Liver (tissue), 9 donors: ENCODE data around the gene KIN. TPM values are rescaled to one million over a fixed set of nuclear protein-coding genes. Genes with fewer than 3 reads are reported as not detected.

Experiments
- DNase-seq: peaks from one replicate; pipeline ENCODE4 v3.0.0-alpha.2; 2017; ENCODE audit warnings: low spot score
- H3K27ac ChIP-seq, 2 donors: one replicate each; pipeline ENCODE4 v1.7.0; 2013; ENCODE audit warnings: inconsistent platforms in 2 of 2, low read length in 2 of 2, control low read depth in 1 of 2, low read depth in 1 of 2, mild to moderate bottlenecking in 1 of 2
- H3K27me3 ChIP-seq, 4 donors: one replicate each; pipeline versions ENCODE4 v1.6.1 to v1.7.0; 2013; ENCODE audit warnings: low read length in 3 of 4, inconsistent platforms in 1 of 4, mild to moderate bottlenecking in 1 of 4, moderate library complexity in 1 of 4; ENCODE audit not compliant: control insufficient read depth in 4 of 4, insufficient read depth in 4 of 4
- H3K36me3 ChIP-seq, 4 donors: one replicate each; pipeline versions ENCODE4 v1.6.1 to v1.7.0; 2013; ENCODE audit warnings: low read length in 3 of 4, mild to moderate bottlenecking in 3 of 4, low read depth in 1 of 4, moderate library complexity in 1 of 4; ENCODE audit not compliant: control insufficient read depth in 4 of 4, insufficient read depth in 3 of 4
- H3K4me1 ChIP-seq, 4 donors: one replicate each; pipeline versions ENCODE4 v1.6.1 to v1.7.0; 2013; ENCODE audit warnings: low read length in 3 of 4, mild to moderate bottlenecking in 3 of 4, moderate library complexity in 1 of 4; ENCODE audit not compliant: control insufficient read depth in 4 of 4, insufficient read depth in 4 of 4
- H3K4me3 ChIP-seq, 3 donors: one replicate each; pipeline versions ENCODE4 v1.6.1 to v1.7.0; 2013; ENCODE audit warnings: low read length in 3 of 3, control low read depth in 1 of 3, low read depth in 1 of 3, mild to moderate bottlenecking in 1 of 3
- H3K9ac ChIP-seq, 2 donors: one replicate each; pipeline ENCODE4 v1.7.0; 2013; ENCODE audit warnings: low read length in 2 of 2, mild to moderate bottlenecking in 2 of 2, moderate library complexity in 2 of 2, control low read depth in 1 of 2, low read depth in 1 of 2
- H3K9me3 ChIP-seq, 4 donors: one replicate each; pipeline versions ENCODE4 v1.6.1 to v1.7.0; 2013; ENCODE audit warnings: low read length in 3 of 4; ENCODE audit not compliant: control insufficient read depth in 4 of 4
- ATF3 ChIP-seq: IDR thresholded peaks from 2 replicates; pipeline ENCODE4 v1.6.1; 2016; ENCODE audit warnings: antibody characterized with exemption
- CTCF ChIP-seq: fragments of 150-350 bp; IDR thresholded peaks from 2 replicates; pipeline ENCODE4 v1.5.1; 2017; ENCODE audit warnings: improper control_type of control experiment, low read depth, low read length; ENCODE audit not compliant: missing input control
- GABPA ChIP-seq, 2 donors: IDR thresholded peaks in 1 of 2; conservative IDR thresholded peaks in 1 of 2; 2 replicates each; pipeline ENCODE4 v1.6.1; 2016; ENCODE audit warnings: antibody characterized with exemption in 2 of 2, mild to moderate bottlenecking in 1 of 2, moderate library complexity in 1 of 2
- HNF4A ChIP-seq, 2 donors: conservative IDR thresholded peaks; 2 replicates each; pipeline ENCODE4 v1.6.1; 2016; ENCODE audit warnings: antibody characterized with exemption in 2 of 2, mild to moderate bottlenecking in 2 of 2
- HNF4G ChIP-seq: IDR thresholded peaks from 2 replicates; pipeline ENCODE4 v1.6.1; 2016; ENCODE audit warnings: antibody characterized with exemption
- JUND ChIP-seq, 2 donors: IDR thresholded peaks; 2 replicates each; pipeline ENCODE4 v1.6.1; 2016; ENCODE audit warnings: antibody characterized with exemption in 2 of 2
- MAX ChIP-seq: IDR thresholded peaks from 2 replicates; pipeline ENCODE4 v1.6.1; 2016; ENCODE audit warnings: antibody characterized with exemption
- NR2F2 ChIP-seq: IDR thresholded peaks from 2 replicates; pipeline ENCODE4 v1.6.1; 2016; ENCODE audit warnings: antibody characterized with exemption
- RAD21 ChIP-seq, 2 donors: IDR thresholded peaks; 2 replicates each; pipeline ENCODE4 v1.6.1; 2016; ENCODE audit warnings: antibody characterized with exemption in 2 of 2, mild to moderate bottlenecking in 2 of 2
- REST ChIP-seq: IDR thresholded peaks from 2 replicates; pipeline ENCODE4 v1.6.1; 2016; ENCODE audit warnings: antibody characterized with exemption, mild to moderate bottlenecking
- RXRA ChIP-seq, 2 donors: IDR thresholded peaks; 2 replicates each; pipeline ENCODE4 v1.6.1; 2017 to 2018; ENCODE audit warnings: antibody characterized with exemption in 2 of 2, mild to moderate bottlenecking in 1 of 2
- SP1 ChIP-seq: IDR thresholded peaks from 2 replicates; pipeline ENCODE4 v1.6.1; 2018; ENCODE audit warnings: antibody characterized with exemption, mild to moderate bottlenecking
- TAF1 ChIP-seq: conservative IDR thresholded peaks from 2 replicates; pipeline ENCODE4 v1.6.1; 2016; ENCODE audit warnings: antibody characterized with exemption, mild to moderate bottlenecking
- YY1 ChIP-seq: IDR thresholded peaks from 2 replicates; pipeline ENCODE4 v1.6.1; 2016; ENCODE audit warnings: antibody characterized with exemption, mild to moderate bottlenecking
- ZBTB33 ChIP-seq: IDR thresholded peaks from 2 replicates; pipeline ENCODE4 v1.6.1; 2016; ENCODE audit warnings: antibody characterized with exemption
- WGBS: extraction: QIAGEN DNeasy Blood & Tissue Kit; methylation state at CpG from one replicate; pipeline ENCODE4 v1.1.7; 2013; 5-methylcytosine and 5-hydroxymethylcytosine counted together
- polyA plus RNA-seq, 2 donors: library from polyadenylated mRNA; stranded (reverse) in 1 of 2; unstranded in 1 of 2; fragments of 200-250 nt in 1 of 2; fragments of >200 nt in 1 of 2; fragmentation: Nextera tagmentation in 1 of 2; extraction: Ambion mirVana in 1 of 2; gene quantifications; one replicate each; pipeline versions ENCODE4 v1.2.1 to v1.2.3, GENCODE V29; 2013 to 2015
- total RNA-seq, 2 donors: library from RNA; depleted of rRNA; stranded (reverse); fragments of >200 nt; gene quantifications; one replicate each; pipeline ENCODE4 v1.2.3, GENCODE V29; 2014
- donor health status: healthy.
- donor health status: healthy.
- donor health status: healthy.
- donor health status: healthy.
- donor health status: healthy.

The KIN gene
- total and polyA plus RNA-seq, 4 donors, result 2.4 to 3.8 (median 3.1) TPM

- Histone ChIP-seq H3K36me3 (peaks cover 17 to 63% (median 44%) of the 10 kb centered on the region in 4 donors), H3K4me1 (no peaks in the 10 kb centered on the region), H3K9me3 (no peaks in the 10 kb centered on the region), H3K27me3 (no peaks in the 10 kb centered on the region), H3K9ac (no peak overlapping the region), H3K4me3 (no peak overlapping the region), H3K27ac (no peak overlapping the region)
- DNase-seq, result no peak
- 89% methylated on average over 20 of the region's 20 CpGs for whole genome bisulfite sequencing
- TF ChIP-seq JUND (IDR thresholded peaks at IDR 0.05), result no peak
- no peak for TF ChIP-seq REST
- no peak for TF ChIP-seq SP1
- no peak for TF ChIP-seq ZBTB33
- TF ChIP-seq NR2F2, result no peak
- TF ChIP-seq GABPA (IDR thresholded peaks at IDR 0.05 in 1 of 2, conservative IDR thresholded peaks at IDR 0.05 in 1 of 2), result no peak
- TF ChIP-seq YY1, result no peak
- TF ChIP-seq TAF1, result no peak
- no peak for TF ChIP-seq CTCF
- no peak for TF ChIP-seq RAD21 (IDR thresholded peaks at IDR 0.05)
- TF ChIP-seq HNF4A (conservative IDR thresholded peaks at IDR 0.05), result no peak
- TF ChIP-seq ATF3, result no peak
These were observed 49.0 kb downstream of the KIN start for GRCh38 chr10:7738536-7739407.

GRCh38 chr10:7734821-7735220 lies 53.0 kb downstream of the KIN start:
- Histone ChIP-seq H3K4me1 (no peaks in the 10 kb centered on the region), H3K36me3 (peaks cover 22 to 59% (median 50%) of the 10 kb centered on the region in 4 donors), H3K27me3 (no peaks in the 10 kb centered on the region), H3K27ac (no peak overlapping the region), H3K9ac (no peak overlapping the region), H3K4me3 (no peak overlapping the region), H3K9me3 (no peaks in the 10 kb centered on the region)
- no peak for DNase-seq
- WGBS, result 89% methylated on average over 13 of the region's 13 CpGs
- TF ChIP-seq RXRA (IDR thresholded peaks at IDR 0.05) (no peak), HNF4A (conservative IDR thresholded peaks at IDR 0.05) (no peak), MAX (no peak), HNF4G (no peak)
